NB4 (cell line): Measurements from ENCODE around the gene VWC2L.

Experiments
- DNase-seq: peaks from one replicate; pipeline ENCODE4 v3.0.0; 2010; ENCODE audit warnings: low read depth
- H3K4me3 ChIP-seq: one replicate; pipeline ENCODE4 v1.5.1; 2011; ENCODE audit warnings: mild to moderate bottlenecking, low read depth, low read length, moderate library complexity
- MYC ChIP-seq: IDR thresholded peaks from 2 replicates; pipeline ENCODE4 v1.6.1; 2011; ENCODE audit warnings: low read depth, low read length
- POLR2A ChIP-seq: IDR thresholded peaks from 2 replicates; pipeline ENCODE4 v1.6.1; 2011; ENCODE audit warnings: mild to moderate bottlenecking; ENCODE audit not compliant: insufficient read length; ENCODE audit errors: extremely low read depth
- TF ChIP-seq, protein P1 (sequence below): IDR thresholded peaks from one replicate; pipeline ENCODE4 v1.5.1; 2012; ENCODE audit warnings: low read depth, low read length
- TF ChIP-seq, protein P2 (sequence below): IDR thresholded peaks from 2 replicates; pipeline ENCODE4 v1.6.1; 2011; ENCODE audit warnings: low read depth, low read length

VWC2L gene

DNA sequence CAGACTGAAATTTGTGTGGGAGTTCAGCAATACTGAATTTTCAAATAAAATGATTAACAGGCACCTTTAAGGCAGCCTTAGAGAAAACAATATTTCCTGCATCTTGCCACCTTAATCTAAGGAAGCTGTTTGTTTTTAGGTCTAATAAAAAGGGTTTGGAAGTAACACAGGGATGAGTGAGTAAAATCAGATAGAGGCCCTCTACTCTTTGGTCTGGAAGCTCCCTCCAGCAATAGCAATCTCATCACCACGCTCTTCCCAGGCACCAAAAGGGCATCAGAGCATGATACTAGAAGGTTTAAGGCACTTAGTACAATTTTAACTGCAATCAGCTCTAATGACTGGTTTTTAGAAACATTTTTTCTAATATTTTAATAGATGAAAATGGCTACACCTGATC lies 155.6 kb downstream of the VWC2L start:
- no peak for DNase-seq
- H3K4me3 ChIP-seq = no peak overlapping the region
- no peak for TF ChIP-seq POLR2A
- TF ChIP-seq, protein P1, sequence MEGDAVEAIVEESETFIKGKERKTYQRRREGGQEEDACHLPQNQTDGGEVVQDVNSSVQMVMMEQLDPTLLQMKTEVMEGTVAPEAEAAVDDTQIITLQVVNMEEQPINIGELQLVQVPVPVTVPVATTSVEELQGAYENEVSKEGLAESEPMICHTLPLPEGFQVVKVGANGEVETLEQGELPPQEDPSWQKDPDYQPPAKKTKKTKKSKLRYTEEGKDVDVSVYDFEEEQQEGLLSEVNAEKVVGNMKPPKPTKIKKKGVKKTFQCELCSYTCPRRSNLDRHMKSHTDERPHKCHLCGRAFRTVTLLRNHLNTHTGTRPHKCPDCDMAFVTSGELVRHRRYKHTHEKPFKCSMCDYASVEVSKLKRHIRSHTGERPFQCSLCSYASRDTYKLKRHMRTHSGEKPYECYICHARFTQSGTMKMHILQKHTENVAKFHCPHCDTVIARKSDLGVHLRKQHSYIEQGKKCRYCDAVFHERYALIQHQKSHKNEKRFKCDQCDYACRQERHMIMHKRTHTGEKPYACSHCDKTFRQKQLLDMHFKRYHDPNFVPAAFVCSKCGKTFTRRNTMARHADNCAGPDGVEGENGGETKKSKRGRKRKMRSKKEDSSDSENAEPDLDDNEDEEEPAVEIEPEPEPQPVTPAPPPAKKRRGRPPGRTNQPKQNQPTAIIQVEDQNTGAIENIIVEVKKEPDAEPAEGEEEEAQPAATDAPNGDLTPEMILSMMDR = no peak
- no peak for TF ChIP-seq MYC
- TF ChIP-seq, protein P2, sequence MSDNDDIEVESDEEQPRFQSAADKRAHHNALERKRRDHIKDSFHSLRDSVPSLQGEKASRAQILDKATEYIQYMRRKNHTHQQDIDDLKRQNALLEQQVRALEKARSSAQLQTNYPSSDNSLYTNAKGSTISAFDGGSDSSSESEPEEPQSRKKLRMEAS = no peak

DNA sequence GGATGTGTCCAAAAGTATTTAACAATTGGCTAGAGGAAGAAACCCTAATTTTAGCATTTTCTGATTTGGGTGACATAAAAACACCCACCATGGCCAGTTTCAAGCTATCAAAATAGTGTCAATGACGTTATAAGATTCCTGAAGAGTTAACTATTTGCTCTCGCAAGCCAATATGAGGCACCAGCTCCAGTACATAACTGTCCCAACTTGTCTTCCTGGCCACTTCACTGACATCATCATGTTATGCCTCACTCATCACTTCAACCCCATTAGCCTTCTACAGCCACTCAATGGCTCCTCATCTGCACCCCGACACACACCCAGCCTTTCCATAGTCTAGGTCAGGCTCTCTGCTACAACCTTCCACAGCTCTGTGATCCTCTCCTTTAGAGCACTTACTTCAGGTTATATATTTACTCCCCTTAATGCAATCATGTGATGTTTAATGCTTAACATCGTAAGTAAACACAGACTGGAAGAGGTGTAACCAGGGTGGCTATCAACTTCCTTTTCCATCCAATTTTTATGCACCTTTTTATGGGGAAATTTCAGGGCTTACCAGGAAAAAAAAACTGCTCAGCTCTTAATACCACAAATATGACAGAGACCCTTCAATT lies 158.7 kb downstream of the VWC2L start:
- no peak overlapping the region for H3K4me3 ChIP-seq
- DNase-seq = no peak
- TF ChIP-seq, protein P1 = no peak
- TF ChIP-seq, protein P2 = no peak
- TF ChIP-seq POLR2A (no peak), MYC (no peak)

DNA sequence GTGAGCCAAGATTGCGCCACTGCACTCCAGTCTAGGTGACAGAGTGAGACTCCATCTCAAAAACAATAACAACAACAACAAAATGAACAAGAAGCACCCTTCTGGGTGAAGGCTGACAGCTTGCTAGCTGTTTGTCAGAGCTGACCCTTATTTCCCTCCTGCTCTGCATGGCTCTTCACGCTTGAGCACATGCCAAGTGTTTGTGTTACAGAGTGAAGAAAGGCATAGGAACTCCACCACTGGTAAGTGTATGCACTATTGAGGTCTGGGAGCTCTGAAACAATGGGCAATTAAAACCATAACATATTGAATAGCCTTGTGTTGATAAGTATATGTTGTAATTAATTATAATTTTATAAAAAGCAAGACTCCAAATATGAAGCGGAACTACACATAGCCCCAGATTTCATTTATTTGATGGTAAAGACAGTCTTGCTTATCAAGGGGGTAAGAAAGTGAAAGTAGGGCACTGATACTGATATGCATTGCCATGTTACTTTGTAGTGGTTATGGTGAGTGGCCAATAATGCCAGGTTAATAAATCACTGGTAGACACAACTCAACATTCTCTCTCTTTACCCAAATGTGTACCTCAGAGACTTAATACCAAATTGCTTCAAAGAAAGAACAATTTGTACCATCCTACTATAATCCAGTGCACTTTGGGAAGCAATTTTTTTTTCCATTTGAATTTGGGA lies 163.4 kb downstream of the VWC2L start:
- no peak overlapping the region for H3K4me3 ChIP-seq
- TF ChIP-seq, protein P2 = no peak
- TF ChIP-seq, protein P1 = no peak
- no peak for TF ChIP-seq POLR2A
- TF ChIP-seq MYC = no peak
- no peak for DNase-seq

GRCh38 chr2:214575030-214575429 lies 164.2 kb downstream of the VWC2L start:
- TF ChIP-seq, protein P1 = no peak
- TF ChIP-seq, protein P2 = no peak
- TF ChIP-seq MYC (no peak), POLR2A (no peak)
- H3K4me3 ChIP-seq = no peak overlapping the region
- DNase-seq = no peak

DNA sequence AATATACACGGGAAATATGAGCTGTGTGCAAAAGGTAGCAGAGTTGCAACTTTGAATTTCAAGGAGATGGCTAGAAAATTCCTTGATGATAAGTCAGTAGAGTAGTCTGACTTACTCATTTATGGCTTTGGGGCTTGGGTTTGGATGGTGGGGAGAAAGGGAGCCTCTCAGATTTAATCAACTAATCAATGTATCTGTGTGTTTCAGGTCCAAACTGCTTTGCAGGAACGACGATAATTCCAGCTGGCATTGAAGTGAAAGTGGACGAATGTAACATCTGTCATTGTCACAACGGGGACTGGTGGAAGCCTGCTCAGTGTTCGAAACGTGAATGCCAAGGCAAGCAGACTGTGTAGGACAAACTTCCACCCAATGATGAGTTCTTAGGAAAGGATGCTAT lies 164.6 kb downstream of the VWC2L start:
- no peak overlapping the region for H3K4me3 ChIP-seq
- TF ChIP-seq, protein P1 = no peak
- TF ChIP-seq, protein P2 = no peak
- TF ChIP-seq POLR2A (no peak), MYC (no peak)
- DNase-seq = no peak
